Duodenal mucosa (tissue), 2 donors: ENCODE results near the gene R3HDM1.
"Not testable (repeated sequence)": the region's sequence is repeated elsewhere in the genome, so short reads cannot be mapped to it uniquely, and the experiment has no call there.

Source experiments
- H3K27ac ChIP-seq: one replicate; pipeline ENCODE4 v1.7.0; 2013; ENCODE audit warnings: low read depth, low read length
- H3K27me3 ChIP-seq, 2 donors: one replicate each; pipeline ENCODE4 v1.7.0; 2013; ENCODE audit warnings: low read length in 2 of 2, control low read depth in 1 of 2; ENCODE audit not compliant: insufficient read depth in 2 of 2, control insufficient read depth in 1 of 2
- H3K36me3 ChIP-seq, 2 donors: one replicate each; pipeline ENCODE4 v1.7.0; 2013; ENCODE audit warnings: low read length in 2 of 2, control low read depth in 1 of 2; ENCODE audit not compliant: insufficient read depth in 2 of 2, control insufficient read depth in 1 of 2
- H3K4me1 ChIP-seq, 2 donors: one replicate each; pipeline ENCODE4 v1.7.0; 2013; ENCODE audit warnings: low read length in 2 of 2, control low read depth in 1 of 2; ENCODE audit not compliant: insufficient read depth in 2 of 2, control insufficient read depth in 1 of 2
- H3K4me3 ChIP-seq, 2 donors: one replicate each; pipeline ENCODE4 v1.7.0; 2013; ENCODE audit warnings: low read length in 2 of 2, low read depth in 1 of 2
- H3K9ac ChIP-seq, 2 donors: one replicate each; pipeline ENCODE4 v1.7.0; 2013; ENCODE audit warnings: low read length in 2 of 2, low read depth in 1 of 2
- H3K9me3 ChIP-seq, 2 donors: one replicate each; pipeline ENCODE4 v1.7.0; 2013; ENCODE audit warnings: low read length in 2 of 2, control low read depth in 1 of 2; ENCODE audit not compliant: control insufficient read depth in 1 of 2

The R3HDM1 gene

DNA sequence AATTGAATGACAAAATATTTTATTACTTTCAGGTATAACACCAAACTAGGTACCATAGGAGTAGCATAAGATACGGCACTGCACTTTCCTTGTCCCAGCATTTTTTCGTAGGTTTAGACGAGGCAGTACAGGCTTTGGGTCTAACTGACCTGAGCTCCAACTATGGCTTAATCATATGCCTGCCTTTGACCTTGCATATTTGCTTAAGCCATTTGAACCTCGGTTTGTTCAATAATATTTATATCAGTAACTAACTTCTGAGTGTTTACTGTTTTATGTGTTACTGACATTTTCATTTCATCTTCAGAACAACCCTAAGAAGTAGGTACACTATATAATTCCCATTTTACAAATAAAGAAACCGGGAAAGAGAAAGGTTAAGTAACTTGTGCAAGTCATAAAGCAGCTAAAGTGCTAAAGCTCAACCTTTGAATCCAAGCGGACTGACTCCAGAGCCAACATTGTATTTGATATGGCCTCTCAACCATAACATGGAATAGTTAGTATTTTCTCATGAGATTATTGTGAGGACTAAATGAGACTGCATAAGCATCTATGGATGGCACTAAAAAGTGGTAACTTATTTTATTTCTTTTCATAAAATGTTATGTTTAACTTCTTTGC is 104.0 kb downstream of the R3HDM1 start:
- Histone ChIP-seq H3K4me1 (peaks cover 0 to 5% of the 10 kb centered on the region in 2 donors), H3K36me3 (peaks cover 19 to 24% of the 10 kb centered on the region in 2 donors), H3K4me3 (no peak overlapping the region), H3K27ac (no peak overlapping the region), H3K27me3 (no peaks in the 10 kb centered on the region), H3K9ac (no peak overlapping the region), H3K9me3 (no peaks in the 10 kb centered on the region)

DNA sequence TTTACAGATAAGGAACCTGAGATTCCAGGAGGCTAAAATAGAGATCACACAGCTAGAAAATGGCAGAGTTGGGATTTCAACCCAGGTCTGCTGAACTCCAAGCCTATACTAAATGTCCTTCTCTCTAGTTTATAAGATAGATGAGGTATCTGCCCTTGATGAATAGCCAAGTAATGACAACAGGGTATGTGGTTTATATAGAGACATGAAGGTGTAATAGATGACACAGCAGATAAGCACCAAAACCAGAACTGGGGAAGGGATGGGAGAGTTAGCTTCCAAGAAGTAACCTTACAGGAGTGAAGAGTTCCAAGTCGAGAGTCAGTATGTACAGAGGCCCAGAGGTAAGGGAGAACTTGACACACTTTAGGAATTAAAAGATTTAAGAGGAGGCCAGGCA is 105.7 kb downstream of the R3HDM1 start:
- Histone ChIP-seq H3K9me3 (no peaks in the 10 kb centered on the region), H3K27me3 (no peaks in the 10 kb centered on the region), H3K4me3 (no peak overlapping the region), H3K4me1 (no peaks in the 10 kb centered on the region), H3K27ac (no peak overlapping the region), H3K36me3 (peaks cover 19 to 33% of the 10 kb centered on the region in 2 donors), H3K9ac (no peak overlapping the region)

DNA sequence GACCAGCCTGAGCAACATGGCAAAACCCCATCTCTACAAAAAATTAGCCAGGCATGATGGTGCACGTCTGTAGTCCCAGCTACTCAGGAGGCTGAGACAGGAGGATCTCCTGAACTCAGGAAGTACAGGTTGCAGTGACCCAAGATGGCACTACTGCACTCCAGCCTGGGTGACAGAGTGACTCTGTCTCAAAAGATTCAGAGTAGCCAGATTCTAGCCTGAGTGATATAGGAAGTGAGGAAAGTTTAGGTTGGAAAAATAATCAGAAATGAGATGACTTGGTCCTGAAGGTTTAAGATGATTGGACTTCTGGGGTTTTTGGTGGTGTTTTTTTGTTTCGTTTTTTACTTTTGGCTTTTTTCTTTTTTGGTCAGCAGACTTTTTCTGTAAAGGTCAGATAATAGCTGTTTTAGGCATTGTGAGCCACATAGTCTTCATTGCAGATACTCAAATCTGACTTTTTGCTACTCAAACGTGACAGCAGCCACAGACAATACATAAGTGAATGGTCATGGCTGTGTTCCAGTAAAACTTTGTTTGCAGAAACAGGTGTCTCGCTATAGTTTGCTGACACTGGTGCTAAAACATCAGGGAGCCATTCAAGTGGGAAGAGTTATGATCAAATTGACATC is 106.3 kb downstream of the R3HDM1 start:
- H3K36me3 ChIP-seq: peaks cover 15 to 33% of the 10 kb centered on the region in 2 donors
- H3K9ac ChIP-seq: no peak overlapping the region
- no peaks in the 10 kb centered on the region for H3K9me3 ChIP-seq

GRCh38 chr2:135638825-135639224 is 107.5 kb downstream of the R3HDM1 start:
- Histone ChIP-seq H3K4me3 (no peak overlapping the region), H3K9ac (no peak overlapping the region), H3K4me1 (no peaks in the 10 kb centered on the region), H3K27me3 (no peaks in the 10 kb centered on the region), H3K9me3 (no peaks in the 10 kb centered on the region), H3K27ac (no peak overlapping the region), H3K36me3 (peaks cover 14 to 37% of the 10 kb centered on the region in 2 donors)

More for the DNA sequence above, 106.3 kb downstream of the R3HDM1 start:
- no peak overlapping the region for H3K4me3 ChIP-seq
- H3K4me1 ChIP-seq: no peaks in the 10 kb centered on the region
- H3K27me3 ChIP-seq: no peaks in the 10 kb centered on the region
- H3K27ac ChIP-seq: no peak overlapping the region

DNA sequence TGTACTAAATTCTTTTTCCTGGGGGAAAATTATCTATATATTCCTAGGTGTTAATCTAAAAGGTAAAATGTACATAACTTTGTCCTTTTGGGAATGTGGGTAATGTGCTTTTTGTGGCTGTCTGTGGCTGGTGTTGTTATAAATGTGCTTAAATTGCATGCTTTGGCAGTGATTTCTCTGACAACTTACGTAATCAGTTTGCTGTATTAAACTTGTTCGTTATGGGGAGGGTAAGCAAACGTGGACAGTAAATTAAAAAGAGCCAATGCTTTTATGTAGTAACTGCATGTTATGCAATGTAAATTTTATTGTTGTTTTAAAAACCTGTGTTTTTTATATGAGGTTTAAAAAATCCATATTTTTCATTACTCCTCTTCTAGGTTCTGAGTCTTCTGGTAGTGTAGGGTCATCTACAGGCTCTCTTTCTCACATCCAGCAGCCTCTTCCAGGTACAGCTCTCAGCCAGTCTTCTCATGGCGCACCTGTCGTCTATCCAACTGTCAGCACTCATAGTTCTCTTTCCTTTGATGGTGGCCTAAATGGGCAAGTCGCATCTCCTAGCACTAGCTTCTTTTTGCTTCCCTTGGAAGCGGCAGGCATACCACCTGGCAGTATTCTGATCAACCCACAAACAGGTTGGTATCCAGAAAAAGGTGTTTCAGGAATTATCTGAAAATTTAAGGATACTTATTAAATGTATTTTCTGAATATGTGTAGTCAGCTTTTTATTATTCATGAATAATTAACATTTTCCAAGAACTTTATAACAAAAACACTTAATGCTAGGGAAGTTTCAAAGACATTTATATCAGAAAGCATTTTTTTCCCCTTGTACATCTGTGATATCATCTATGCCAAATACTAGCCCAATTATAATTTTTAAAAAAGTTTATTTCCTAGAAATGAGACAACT is 110.1 kb downstream of the R3HDM1 start:
- no peaks in the 10 kb centered on the region for H3K27me3 ChIP-seq
- no peak overlapping the region for H3K4me3 ChIP-seq
- H3K4me1 ChIP-seq: no peaks in the 10 kb centered on the region
- peaks cover 21 to 33% of the 10 kb centered on the region in 2 donors for H3K36me3 ChIP-seq
- no peak overlapping the region for H3K27ac ChIP-seq
- H3K9ac ChIP-seq: no peak overlapping the region
- H3K9me3 ChIP-seq: no peaks in the 10 kb centered on the region

GRCh38 chr2:135647836-135648579 is 116.7 kb downstream of the R3HDM1 start:
- no peaks in the 10 kb centered on the region for H3K27me3 ChIP-seq
- H3K36me3 ChIP-seq: peaks cover 11 to 15% of the 10 kb centered on the region in 2 donors
- H3K4me3 ChIP-seq: no peak overlapping the region
- H3K27ac ChIP-seq: no peak overlapping the region
- no peaks in the 10 kb centered on the region for H3K4me1 ChIP-seq
- no peaks in the 10 kb centered on the region for H3K9me3 ChIP-seq
- H3K9ac ChIP-seq: no peak overlapping the region

- Histone ChIP-seq H3K27ac (no peak overlapping the region), H3K36me3 (peaks cover 6 to 13% of the 10 kb centered on the region in 2 donors)
Observed at GRCh38 chr2:135650721-135651120, 119.4 kb downstream of the R3HDM1 start.

GRCh38 chr2:135651717-135652116 is 120.4 kb downstream of the R3HDM1 start:
- Histone ChIP-seq H3K4me1 (no peaks in the 10 kb centered on the region), H3K9ac (no peak overlapping the region), H3K36me3 (peaks cover 4 to 13% of the 10 kb centered on the region in 2 donors), H3K4me3 (no peak overlapping the region), H3K27ac (no peak overlapping the region), H3K9me3 (no peaks in the 10 kb centered on the region), H3K27me3 (no peaks in the 10 kb centered on the region)

More at GRCh38 chr2:135650721-135651120, 119.4 kb downstream of the R3HDM1 start:
- Histone ChIP-seq H3K27me3 (no peaks in the 10 kb centered on the region), H3K4me3 (no peak overlapping the region), H3K9me3 (no peaks in the 10 kb centered on the region), H3K9ac (no peak overlapping the region), H3K4me1 (no peaks in the 10 kb centered on the region)

GRCh38 chr2:135654239-135654638 is 123.0 kb downstream of the R3HDM1 start:
- peaks cover 4 to 18% of the 10 kb centered on the region in 2 donors for H3K36me3 ChIP-seq
- H3K9ac ChIP-seq, H3K9me3 ChIP-seq, H3K27ac ChIP-seq, H3K27me3 ChIP-seq, H3K4me3 ChIP-seq, H3K4me1 ChIP-seq: not testable (repeated sequence)
